ENCODE results near the gene INTS7. TPM values are rescaled to one million over a fixed set of nuclear protein-coding genes. Genes with fewer than 3 reads are reported as not detected.

Gene INTS7
- total RNA-seq, 1 experiment from 2014 or later = 21.7 TPM

DNA sequence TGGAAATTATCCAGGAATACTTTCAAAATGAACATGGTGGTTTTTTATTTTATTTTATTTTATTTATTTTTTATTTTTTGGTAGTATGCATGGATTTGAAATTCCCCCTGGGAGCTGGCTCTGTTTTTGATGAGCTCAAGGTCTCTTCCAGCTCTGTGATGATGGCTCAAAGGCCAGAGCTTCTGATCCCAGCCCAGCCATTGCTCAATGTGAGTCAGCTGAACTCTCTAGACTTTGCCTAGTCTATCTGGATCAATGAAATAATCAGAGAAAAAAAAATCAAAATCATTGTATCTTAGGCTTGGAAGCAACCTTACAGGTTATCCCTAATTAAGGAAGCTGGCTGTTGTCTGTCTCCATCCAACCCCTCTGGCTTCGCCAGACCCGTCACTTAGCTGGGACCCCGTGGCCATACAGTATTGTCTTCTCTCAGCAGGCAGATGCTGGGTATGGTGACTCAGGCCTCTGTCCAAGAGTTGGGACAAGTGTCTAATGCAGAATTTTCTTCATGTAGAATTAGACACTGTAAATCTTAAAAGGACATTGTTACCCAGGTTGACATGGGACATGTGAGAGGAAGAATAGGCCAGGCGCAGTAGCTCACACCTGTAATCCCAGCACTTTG lies 114.6 kb downstream of the INTS7 start:
- H3K36me3 ChIP-seq (ENCODE audit: control insufficient read depth in 1 of 2, insufficient read depth in 2 of 2, low read length in 2 of 2) = no peaks in the 10 kb centered on the region
- no peaks in the 10 kb centered on the region for H3K27me3 ChIP-seq (ENCODE audit: insufficient read depth, low read length)
- TF ChIP-seq RAD21 (IDR thresholded peaks at IDR 0.05; ENCODE audit: low read depth) (no peak), TCF7L2 (IDR thresholded peaks at IDR 0.05; ENCODE audit: borderline replicate concordance, extremely low read depth, insufficient read depth, insufficient read length) (no peak), SIN3A (IDR thresholded peaks at IDR 0.05; ENCODE audit: low read depth) (no peak), SP1 (IDR thresholded peaks at IDR 0.05; ENCODE audit: low read depth) (no peak)
- RAD21 ChIA-PET (ENCODE audit: low non-redundant PET in 1 of 2, low total read pairs in 2 of 2, uncharacterized antibody in 2 of 2, unreplicated experiment in 2 of 2) = no interaction called here
- no peaks in the 10 kb centered on the region for H4K20me1 ChIP-seq (ENCODE audit: insufficient read depth)
- POLR2A ChIA-PET = no interaction called here
- no peaks in the 10 kb centered on the region for H3K9me2 ChIP-seq (ENCODE audit: insufficient read depth)
- no peak overlapping the region for H3K9ac ChIP-seq (ENCODE audit: low read length)
- CTCF ChIA-PET = interaction anchor here (1.5 kb wide), 1 partner anchor 114 kb away, joined by 4 read pairs; the partner anchor contains the start of genes DTL and INTS7
- H3K79me2 ChIP-seq (ENCODE audit: insufficient read depth, low read length) = no peaks in the 10 kb centered on the region
- no peak overlapping the region for H3K4me3 ChIP-seq (replicated peaks in 1 of 2; ENCODE audit: low read depth in 1 of 2, low read length in 2 of 2)
- no TSS peak for BruUV-seq (replicated peaks)
- no peaks in the 10 kb centered on the region for H3K9me3 ChIP-seq (ENCODE audit: control insufficient read depth in 1 of 2, insufficient read depth in 1 of 2, low read depth in 1 of 2, low read length in 2 of 2)
- DNase-seq (ENCODE audit: low read depth, low spot score) (no peak), ATAC-seq (no peak)
- H3K4me2 ChIP-seq (ENCODE audit: low read length) = no peak overlapping the region
- H3K27ac ChIP-seq (ENCODE audit: low read depth, low read length) = no peak overlapping the region
- peaks cover 0 to 16% of the 10 kb centered on the region in 2 experiments; a peak in 2 of 4 replicates for H3K4me1 ChIP-seq (ENCODE audit: control insufficient read depth in 1 of 2, insufficient read depth in 2 of 2, low read length in 2 of 2)
- intact Hi-C loops (cut with micrococcal nuclease) = no loop called here
- H2AFZ ChIP-seq (ENCODE audit: low read depth, low read length, poor library complexity, severe bottlenecking) = no peak overlapping the region

DNA sequence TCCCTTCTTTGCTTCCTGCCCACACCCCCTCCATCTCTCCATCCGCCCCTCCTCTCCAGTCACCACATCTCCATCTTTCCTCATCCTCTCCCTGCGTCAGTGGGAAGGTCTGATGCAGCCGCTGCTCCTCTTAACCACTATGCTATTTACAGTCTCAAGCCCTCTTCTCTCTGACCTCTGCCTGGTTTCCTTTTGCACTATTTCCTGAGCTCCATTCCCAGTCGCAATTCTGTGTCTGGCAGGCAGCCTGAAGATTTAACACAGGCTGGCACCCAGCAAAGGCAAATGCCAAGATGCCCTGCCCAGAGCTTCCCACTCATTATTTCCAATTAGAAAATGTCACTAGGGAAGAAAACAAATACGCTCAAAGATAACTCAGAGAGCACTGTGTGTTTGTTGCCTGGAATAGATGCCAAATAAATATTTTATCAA lies 115.2 kb downstream of the INTS7 start:
- Histone ChIP-seq H3K4me1 (ENCODE audit: control insufficient read depth in 1 of 2, insufficient read depth in 2 of 2, low read length in 2 of 2) (peaks cover 0 to 15% of the 10 kb centered on the region in 2 experiments; a peak in 2 of 4 replicates), H3K4me2 (ENCODE audit: low read length) (no peak overlapping the region), H4K20me1 (ENCODE audit: insufficient read depth) (no peaks in the 10 kb centered on the region), H3K9me2 (ENCODE audit: insufficient read depth) (no peaks in the 10 kb centered on the region), H3K27me3 (ENCODE audit: insufficient read depth, low read length) (no peaks in the 10 kb centered on the region), H3K9me3 (ENCODE audit: control insufficient read depth in 1 of 2, insufficient read depth in 1 of 2, low read depth in 1 of 2, low read length in 2 of 2) (no peaks in the 10 kb centered on the region), H3K79me2 (ENCODE audit: insufficient read depth, low read length) (no peaks in the 10 kb centered on the region), H3K4me3 (replicated peaks in 1 of 2; ENCODE audit: low read depth in 1 of 2, low read length in 2 of 2) (no peak overlapping the region), H3K9ac (ENCODE audit: low read length) (no peak overlapping the region), H3K27ac (ENCODE audit: low read depth, low read length) (no peak overlapping the region), H3K36me3 (ENCODE audit: control insufficient read depth in 1 of 2, insufficient read depth in 2 of 2, low read length in 2 of 2) (no peaks in the 10 kb centered on the region), H2AFZ (ENCODE audit: low read depth, low read length, poor library complexity, severe bottlenecking) (no peak overlapping the region)
- BruUV-seq (replicated peaks) = no TSS peak
- POLR2A ChIA-PET = no interaction called here
- no peak for TF ChIP-seq ZNF274 (IDR thresholded peaks at IDR 0.05; ENCODE audit: low read depth, low read length)
- ATAC-seq (no peak), DNase-seq (ENCODE audit: low read depth, low spot score) (no peak)
- intact Hi-C loops (cut with micrococcal nuclease) = no loop called here
- CTCF ChIA-PET = interaction anchor here (1.5 kb wide), 1 partner anchor 115 kb away, joined by 4 read pairs; the partner anchor contains the start of genes DTL and INTS7
- RAD21 ChIA-PET (ENCODE audit: low non-redundant PET in 1 of 2, low total read pairs in 2 of 2, uncharacterized antibody in 2 of 2, unreplicated experiment in 2 of 2) = no interaction called here
